PC-9 (cell line): ENCODE results near the gene NADSYN1.

Experiments used
- EZH2 ChIP-seq: fragments of 200-600 bp; sonication (generic); IDR thresholded peaks from 2 replicates; pipeline ENCODE4 v1.8.0; 2017; ENCODE audit warnings: antibody characterized with exemption, low read depth
- TF ChIP-seq, protein P1 (sequence below): fragments of 200-600 bp; sonication (generic); conservative IDR thresholded peaks from 2 replicates; pipeline ENCODE4 v1.6.1; 2017; ENCODE audit warnings: mixed run types, antibody characterized with exemption, mild to moderate bottlenecking, moderate library complexity

DNA sequence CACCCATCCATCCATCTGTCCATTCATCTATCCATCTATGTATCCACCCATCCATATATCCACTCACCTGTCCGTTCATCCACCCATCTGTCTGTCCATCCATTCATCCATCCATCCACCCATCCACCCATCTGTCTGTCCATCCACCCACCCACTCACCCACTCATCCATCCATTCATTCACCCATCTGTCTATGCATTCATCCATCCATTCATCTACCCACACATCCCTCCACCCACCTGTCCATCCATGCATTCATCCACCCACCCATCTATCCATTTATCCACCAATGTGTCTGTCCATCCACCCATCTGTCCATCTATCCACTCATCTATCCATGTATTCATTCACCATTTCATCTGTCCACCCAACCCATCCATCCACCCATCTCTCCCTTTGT lies 33.3 kb downstream of the NADSYN1 start:
- TF ChIP-seq, protein P1, sequence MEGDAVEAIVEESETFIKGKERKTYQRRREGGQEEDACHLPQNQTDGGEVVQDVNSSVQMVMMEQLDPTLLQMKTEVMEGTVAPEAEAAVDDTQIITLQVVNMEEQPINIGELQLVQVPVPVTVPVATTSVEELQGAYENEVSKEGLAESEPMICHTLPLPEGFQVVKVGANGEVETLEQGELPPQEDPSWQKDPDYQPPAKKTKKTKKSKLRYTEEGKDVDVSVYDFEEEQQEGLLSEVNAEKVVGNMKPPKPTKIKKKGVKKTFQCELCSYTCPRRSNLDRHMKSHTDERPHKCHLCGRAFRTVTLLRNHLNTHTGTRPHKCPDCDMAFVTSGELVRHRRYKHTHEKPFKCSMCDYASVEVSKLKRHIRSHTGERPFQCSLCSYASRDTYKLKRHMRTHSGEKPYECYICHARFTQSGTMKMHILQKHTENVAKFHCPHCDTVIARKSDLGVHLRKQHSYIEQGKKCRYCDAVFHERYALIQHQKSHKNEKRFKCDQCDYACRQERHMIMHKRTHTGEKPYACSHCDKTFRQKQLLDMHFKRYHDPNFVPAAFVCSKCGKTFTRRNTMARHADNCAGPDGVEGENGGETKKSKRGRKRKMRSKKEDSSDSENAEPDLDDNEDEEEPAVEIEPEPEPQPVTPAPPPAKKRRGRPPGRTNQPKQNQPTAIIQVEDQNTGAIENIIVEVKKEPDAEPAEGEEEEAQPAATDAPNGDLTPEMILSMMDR: no peak
- no peak for TF ChIP-seq EZH2
